ENCODE data around the gene DNAH8.

The DNAH8 gene

DNA sequence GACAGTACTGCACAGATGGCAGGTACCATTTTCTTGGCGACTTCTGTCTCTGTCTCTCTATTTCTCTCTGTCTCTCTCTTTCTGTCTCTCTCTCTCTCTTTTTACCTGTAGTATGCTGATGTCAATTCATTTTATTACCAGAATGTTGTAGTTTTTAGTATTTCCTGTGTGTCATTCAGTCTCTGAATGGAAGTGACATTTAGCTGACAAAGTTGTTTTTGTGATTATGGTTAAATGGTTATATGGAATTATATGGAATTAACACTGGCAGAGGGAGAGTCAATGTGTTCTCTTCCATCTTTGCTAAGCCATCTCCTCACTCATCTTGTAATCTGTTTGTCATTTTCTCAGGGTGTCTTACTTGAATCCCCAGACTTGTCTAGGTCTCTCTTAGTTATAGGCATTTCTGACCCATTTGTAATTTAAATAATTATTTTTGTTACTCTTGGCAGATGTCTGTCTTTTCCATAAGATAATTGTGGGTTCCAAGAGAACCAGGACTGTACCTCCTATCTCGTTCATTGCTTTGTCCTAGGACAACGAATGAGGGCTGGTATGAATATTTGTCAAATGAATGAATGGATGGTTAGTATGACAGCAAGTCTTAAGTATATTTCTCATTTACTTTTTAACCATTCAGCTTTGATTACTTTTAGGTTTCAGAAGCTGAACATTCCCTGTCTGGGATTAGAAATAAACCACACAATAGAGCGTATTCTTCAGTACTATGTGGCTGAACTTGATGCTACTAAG, 64.4 kb downstream of the DNAH8 start:
- no peak for TF ChIP-seq CTCF (IDR thresholded peaks at IDR 0.05)

DNA sequence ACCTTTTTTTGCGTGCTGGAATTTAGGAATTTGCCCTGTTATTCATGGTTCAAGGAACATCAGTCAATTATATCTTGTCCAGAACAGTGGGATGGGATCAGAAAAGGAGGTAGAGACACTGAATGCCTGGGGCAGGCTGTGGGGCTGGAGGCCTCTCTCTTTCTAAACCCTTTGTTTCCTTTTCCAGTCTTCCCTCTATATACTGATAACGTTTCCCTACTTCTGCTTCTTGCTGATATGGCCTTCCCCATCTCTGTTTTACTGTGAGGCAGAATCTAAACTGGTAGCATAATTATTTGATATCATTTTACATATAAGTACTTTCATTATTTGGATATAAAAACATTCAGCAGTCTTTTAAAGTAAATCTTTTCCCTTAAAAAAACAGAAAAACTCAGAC, 67.5 kb downstream of the DNAH8 start:
- TF ChIP-seq CTCF (IDR thresholded peaks at IDR 0.05), result no peak

DNA sequence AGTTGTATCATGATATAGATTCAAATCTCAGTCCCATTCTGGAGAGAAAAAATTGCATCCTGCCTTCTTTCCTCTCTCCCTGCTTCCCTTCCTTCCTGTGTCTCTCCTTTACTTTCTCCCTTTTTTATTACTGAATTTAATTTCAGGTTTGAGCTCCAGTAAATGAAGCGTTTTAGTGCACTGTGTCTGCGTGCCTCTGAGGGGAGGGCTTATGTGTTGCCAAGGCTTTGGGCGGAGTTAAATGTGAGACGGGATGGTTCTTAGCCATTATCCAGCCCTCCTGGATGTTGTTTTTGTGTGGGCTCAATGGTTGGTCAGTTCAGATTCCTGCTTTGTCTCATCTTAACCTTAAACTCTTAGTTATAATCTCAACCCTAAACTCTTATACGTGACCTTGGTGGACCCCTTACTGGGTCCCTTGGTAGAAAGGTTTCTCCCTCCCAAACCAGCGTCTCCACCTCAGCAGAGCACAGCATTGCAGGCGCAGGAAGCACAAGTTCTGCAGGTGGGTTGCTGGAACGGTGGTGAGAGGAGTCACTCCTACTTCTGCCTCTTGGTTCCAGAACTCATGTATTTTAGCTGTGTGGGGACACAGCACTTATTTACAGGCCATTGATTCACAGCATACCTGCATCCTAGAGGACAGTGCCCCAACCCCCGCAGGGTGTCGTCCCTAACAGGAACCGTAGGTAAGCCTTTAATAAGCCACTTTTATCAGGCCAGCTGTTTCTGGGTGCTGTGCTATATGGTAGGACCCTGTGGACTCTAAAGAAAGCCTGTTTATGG, 68.5 kb downstream of the DNAH8 start:
- TF ChIP-seq CTCF (IDR thresholded peaks at IDR 0.05), result no peak

DNA sequence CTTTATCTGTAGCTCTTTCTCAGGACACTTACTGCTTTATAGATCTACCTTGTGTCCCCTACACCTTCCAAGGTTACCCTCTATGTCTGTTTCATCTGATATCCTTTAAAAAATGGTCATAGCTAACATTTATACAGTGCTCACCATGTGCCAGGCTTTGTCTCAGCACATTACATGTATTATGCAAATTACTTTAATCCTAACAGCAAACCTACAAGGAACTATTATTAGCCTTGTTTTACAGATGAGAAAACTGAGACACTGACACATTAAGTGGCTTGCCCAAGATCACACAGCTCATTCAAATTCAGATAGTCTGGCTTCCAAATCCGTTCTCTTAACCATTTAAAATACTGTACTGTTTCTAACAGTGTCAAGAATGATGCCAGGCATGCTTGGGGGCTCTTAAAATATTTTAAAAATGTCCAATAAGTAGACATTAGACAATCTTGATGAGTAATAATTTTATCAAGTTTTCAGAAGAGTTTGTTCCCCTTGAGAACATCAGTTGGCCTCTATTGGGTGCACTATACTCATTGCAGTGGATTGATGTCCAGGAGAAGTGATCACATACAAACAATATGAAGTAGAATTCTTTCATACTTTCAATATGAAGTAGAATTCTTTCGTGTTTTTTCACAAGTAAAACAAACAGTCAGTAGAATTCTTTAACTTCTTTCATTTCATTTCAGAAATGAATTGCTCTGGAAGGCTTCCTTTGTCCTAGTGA, 69.6 kb downstream of the DNAH8 start:
- TF ChIP-seq CTCF (IDR thresholded peaks at IDR 0.05), result no peak

GRCh38 chr6:38786486-38786885, 71.4 kb downstream of the DNAH8 start:
- no peak for TF ChIP-seq CTCF (IDR thresholded peaks at IDR 0.05)

DNA sequence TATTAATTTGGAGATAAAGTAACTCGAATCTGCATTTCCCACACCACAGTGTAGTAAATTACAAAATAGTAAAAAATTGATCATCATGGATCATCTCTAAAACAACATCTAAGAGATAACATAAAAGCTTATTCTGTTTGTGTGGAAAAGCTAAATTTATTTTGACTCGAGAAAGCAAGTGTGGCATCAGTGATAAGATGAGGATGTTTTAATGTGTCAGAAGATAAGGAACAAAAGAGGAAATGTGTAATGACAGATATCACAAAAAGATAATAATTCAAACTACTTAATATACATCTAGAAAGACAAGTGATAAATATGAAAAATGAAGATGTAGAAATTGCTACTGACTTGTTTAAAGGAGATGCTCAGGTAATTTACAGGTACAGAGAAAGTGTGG, 74.1 kb downstream of the DNAH8 start:
- TF ChIP-seq CTCF (IDR thresholded peaks at IDR 0.05), result no peak

DNA sequence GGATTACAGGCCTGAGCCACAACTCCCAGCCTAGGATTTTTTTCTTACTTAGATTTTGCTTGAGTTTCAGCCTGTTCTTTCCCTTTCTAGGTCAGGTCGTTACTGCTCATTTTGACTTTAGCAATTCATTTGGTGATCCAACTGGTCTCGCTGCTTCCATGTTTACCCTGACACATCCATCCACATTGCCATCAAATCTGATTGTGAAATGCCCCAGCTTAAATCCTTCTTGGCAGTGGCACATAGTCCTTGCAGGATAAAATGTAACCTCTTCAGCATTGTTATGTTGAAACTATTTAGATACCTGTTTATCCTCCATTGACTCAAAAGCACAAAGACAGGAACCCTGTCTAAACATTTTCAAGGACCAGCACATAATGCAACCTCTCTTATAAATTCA, 77.2 kb downstream of the DNAH8 start:
- TF ChIP-seq CTCF (IDR thresholded peaks at IDR 0.05), result no peak
